Activated B cell treated with CpG ODN at 0.5 μM for 24 hours (primary cell): ENCODE measurements around the gene ACTL6B. TPM values are rescaled to one million over a fixed set of nuclear protein-coding genes. Genes with fewer than 3 reads are reported as not detected.

ENCODE experiments used
- ATAC-seq: fragments of 200-7000 bp; cut with Tn5 transposase; one replicate; pipeline ENCODE4 v1.10.0; 2021; ENCODE audit warnings: low read depth, mild to moderate bottlenecking, moderate library complexity
- CTCF ChIA-PET: fragments of 350-600 bp; sonication (Branson Sonifier 250); formaldehyde crosslinking; loops from one replicate; lab custom pipeline; 2021; ENCODE audit warnings: antibody characterized with exemption; lab: Charles Lee
- POLR2A ChIA-PET: fragments of 350-600 bp; sonication (Branson Sonifier 250); formaldehyde crosslinking; loops from one replicate; lab custom pipeline; 2021; ENCODE audit warnings: antibody characterized with exemption; lab: Charles Lee
- DNase-seq: peaks from one replicate; pipeline ENCODE4 v3.0.0; 2022
- H3K27ac Mint-ChIP-seq: one replicate; pipeline ENCODE4 v1.8.0; 2020; ENCODE audit warnings: mixed read lengths
- H3K27me3 Mint-ChIP-seq: one replicate; pipeline ENCODE4 v1.8.0; 2021; ENCODE audit warnings: mixed read lengths
- H3K36me3 Mint-ChIP-seq: one replicate; pipeline ENCODE4 v1.8.0; 2021; ENCODE audit warnings: low read depth, mixed read lengths
- H3K4me1 Mint-ChIP-seq: one replicate; pipeline ENCODE4 v1.8.0; 2021; ENCODE audit warnings: mixed read lengths
- H3K4me3 Mint-ChIP-seq: one replicate; pipeline ENCODE4 v1.8.0; 2020; ENCODE audit warnings: mild to moderate bottlenecking, mixed read lengths
- H3K9me3 Mint-ChIP-seq: one replicate; pipeline ENCODE4 v1.8.0; 2020; ENCODE audit warnings: mixed read lengths
- intact Hi-C: fragments of 100-400 bp; cut with micrococcal nuclease; formaldehyde crosslinking; loops from one replicate; pipeline ENCODE4 v1.15.1; 2024
- total RNA-seq: library from RNA; stranded (reverse); gene quantifications from 2 replicates; pipeline ENCODE4 v1.2.3, GENCODE V29; 2022
- TF ChIP-seq, protein P1 (sequence below): fragments of 200-600 bp; IDR thresholded peaks from one replicate; pipeline ENCODE4 v1.8.0; 2022; ENCODE audit warnings: antibody characterized with exemption, mild to moderate bottlenecking

Gene ACTL6B
- total RNA-seq, 1 donor from 2014 or later = not detected

- Mint-ChIP-seq H3K9me3 (no peaks in the 10 kb centered on the region), H3K36me3 (peaks cover 59% of the 10 kb centered on the region), H3K27me3 (no peaks in the 10 kb centered on the region), H3K4me3 (no peak overlapping the region), H3K4me1 (peaks cover 17% of the 10 kb centered on the region), H3K27ac (no peak overlapping the region)
- ChIA-PET POLR2A (no interaction called here), CTCF (no interaction called here)
- DNase-seq (no peak), ATAC-seq (no peak)
- TF ChIP-seq, protein P1, sequence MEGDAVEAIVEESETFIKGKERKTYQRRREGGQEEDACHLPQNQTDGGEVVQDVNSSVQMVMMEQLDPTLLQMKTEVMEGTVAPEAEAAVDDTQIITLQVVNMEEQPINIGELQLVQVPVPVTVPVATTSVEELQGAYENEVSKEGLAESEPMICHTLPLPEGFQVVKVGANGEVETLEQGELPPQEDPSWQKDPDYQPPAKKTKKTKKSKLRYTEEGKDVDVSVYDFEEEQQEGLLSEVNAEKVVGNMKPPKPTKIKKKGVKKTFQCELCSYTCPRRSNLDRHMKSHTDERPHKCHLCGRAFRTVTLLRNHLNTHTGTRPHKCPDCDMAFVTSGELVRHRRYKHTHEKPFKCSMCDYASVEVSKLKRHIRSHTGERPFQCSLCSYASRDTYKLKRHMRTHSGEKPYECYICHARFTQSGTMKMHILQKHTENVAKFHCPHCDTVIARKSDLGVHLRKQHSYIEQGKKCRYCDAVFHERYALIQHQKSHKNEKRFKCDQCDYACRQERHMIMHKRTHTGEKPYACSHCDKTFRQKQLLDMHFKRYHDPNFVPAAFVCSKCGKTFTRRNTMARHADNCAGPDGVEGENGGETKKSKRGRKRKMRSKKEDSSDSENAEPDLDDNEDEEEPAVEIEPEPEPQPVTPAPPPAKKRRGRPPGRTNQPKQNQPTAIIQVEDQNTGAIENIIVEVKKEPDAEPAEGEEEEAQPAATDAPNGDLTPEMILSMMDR = no peak
- intact Hi-C loops = no loop called here
Observed at GRCh38 chr7:100686822-100687211, 30.6 kb upstream of the ACTL6B start.

- TF ChIP-seq, protein P1 = no peak
- no peak overlapping the region for H3K4me3 Mint-ChIP-seq
- H3K27me3 Mint-ChIP-seq = no peaks in the 10 kb centered on the region
- CTCF ChIA-PET = no interaction called here
- peaks cover 13% of the 10 kb centered on the region for H3K4me1 Mint-ChIP-seq
- POLR2A ChIA-PET = no interaction called here
- peaks cover 61% of the 10 kb centered on the region for H3K36me3 Mint-ChIP-seq
- H3K9me3 Mint-ChIP-seq = no peaks in the 10 kb centered on the region
- ATAC-seq = no peak
- H3K27ac Mint-ChIP-seq = no peak overlapping the region
- no peak for DNase-seq
- intact Hi-C loops = no loop called here
Observed at GRCh38 chr7:100686201-100686821, 30.1 kb upstream of the ACTL6B start.

DNA sequence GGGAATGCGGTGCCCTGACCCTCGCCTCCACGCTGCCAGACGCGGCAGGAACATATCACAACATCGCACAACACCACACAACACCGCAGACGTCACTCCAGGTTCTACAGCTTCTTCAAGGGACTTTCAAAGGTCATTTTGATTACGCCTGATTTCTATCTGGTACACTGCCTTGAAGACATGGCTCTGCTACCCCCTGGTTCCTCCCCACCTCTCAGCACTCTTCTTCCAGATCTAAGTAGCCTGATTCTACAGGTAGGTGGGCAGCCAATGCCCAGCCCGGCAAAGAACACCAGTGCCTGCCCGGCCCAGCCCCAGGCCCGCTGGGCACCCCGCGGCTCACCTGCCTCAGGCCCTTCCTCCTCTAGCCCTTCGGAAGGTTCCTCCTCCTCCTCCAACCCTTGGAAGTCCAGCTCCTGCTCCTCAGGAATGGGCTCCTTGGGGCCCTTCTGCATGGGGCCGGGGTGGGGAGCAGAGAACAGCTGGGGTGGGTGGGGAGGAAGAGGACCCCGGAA lies 29.4 kb upstream of the ACTL6B start:
- H3K27ac Mint-ChIP-seq = peak overlapping the region; percentile 30
- H3K4me1 Mint-ChIP-seq = peaks cover 13% of the 10 kb centered on the region
- DNase-seq (no peak), ATAC-seq (no peak)
- peaks cover 65% of the 10 kb centered on the region for H3K36me3 Mint-ChIP-seq
- intact Hi-C loops = no loop called here
- POLR2A ChIA-PET = no interaction called here
- H3K4me3 Mint-ChIP-seq = no peak overlapping the region
- H3K27me3 Mint-ChIP-seq = no peaks in the 10 kb centered on the region
- CTCF ChIA-PET = no interaction called here
- TF ChIP-seq, protein P1 = no peak
- no peaks in the 10 kb centered on the region for H3K9me3 Mint-ChIP-seq

GRCh38 chr7:100685049-100685605 lies 28.9 kb upstream of the ACTL6B start:
- ATAC-seq (no peak), DNase-seq (no peak)
- H3K27ac Mint-ChIP-seq = no peak overlapping the region
- TF ChIP-seq, protein P1 = no peak
- intact Hi-C loops = no loop called here
- H3K4me1 Mint-ChIP-seq = peaks cover 13% of the 10 kb centered on the region
- no peaks in the 10 kb centered on the region for H3K9me3 Mint-ChIP-seq
- ChIA-PET POLR2A (no interaction called here), CTCF (no interaction called here)
- peaks cover 68% of the 10 kb centered on the region for H3K36me3 Mint-ChIP-seq
- no peak overlapping the region for H3K4me3 Mint-ChIP-seq
- H3K27me3 Mint-ChIP-seq = no peaks in the 10 kb centered on the region

- CTCF ChIA-PET = no interaction called here
- TF ChIP-seq, protein P1 = no peak
- intact Hi-C loops = no loop called here
Observed at GRCh38 chr7:100684534-100685042, 28.3 kb upstream of the ACTL6B start.

More at GRCh38 chr7:100684534-100685042, 28.3 kb upstream of the ACTL6B start:
- POLR2A ChIA-PET = interaction anchor here (1.4 kb wide), 1 partner anchor 98 kb away, joined by 3 read pairs; the partner anchor contains the start of genes FBXO24 and LRCH4
- Mint-ChIP-seq H3K36me3 (peaks cover 72% of the 10 kb centered on the region), H3K4me1 (peaks cover 9% of the 10 kb centered on the region), H3K9me3 (no peaks in the 10 kb centered on the region), H3K27me3 (no peaks in the 10 kb centered on the region), H3K4me3 (no peak overlapping the region), H3K27ac (no peak overlapping the region)
- DNase-seq (no peak), ATAC-seq (no peak)
